NCI-H1105 (cell line): Measurements from ENCODE around the gene CARS2.
"Not testable (repeated sequence)": the region's sequence is repeated elsewhere in the genome, so short reads cannot be mapped to it uniquely, and the experiment has no call there.

Experiments used
- DNase-seq: peaks from one replicate; lab custom pipeline; 2025; lab: John Stamatoyannopoulos, UW

CARS2 gene

GRCh38 chr13:110705826-110706569 is at the start of gene CARS2:
Gene CARS2 (minus strand): TSS chr13:110706116. CDS start chr13:110706093, 23 bp downstream.
- peak; percentile 99 for DNase-seq

GRCh38 chr13:110748271-110748670 is 42.4 kb upstream of the CARS2 start:
- DNase-seq, result no peak

- DNase-seq, result no peak
Observed at GRCh38 chr13:110746438-110746837, 40.5 kb upstream of the CARS2 start.

- no peak for DNase-seq
Observed at GRCh38 chr13:110743687-110744086, 37.8 kb upstream of the CARS2 start.

GRCh38 chr13:110737555-110737954 is 31.6 kb upstream of the CARS2 start:
- no peak for DNase-seq

- no peak for DNase-seq
Observed at GRCh38 chr13:110734561-110734960, 28.6 kb upstream of the CARS2 start.

- DNase-seq, result no peak
Observed at GRCh38 chr13:110731072-110731471, 25.2 kb upstream of the CARS2 start.

GRCh38 chr13:110726726-110727125 is 20.8 kb upstream of the CARS2 start:
- no peak for DNase-seq

- DNase-seq, result not testable (repeated sequence)
Observed at GRCh38 chr13:110726153-110726552, 20.2 kb upstream of the CARS2 start.

GRCh38 chr13:110723598-110723997 is 17.7 kb upstream of the CARS2 start:
- no peak for DNase-seq

- no peak for DNase-seq
Observed at GRCh38 chr13:110722971-110723370, 17.1 kb upstream of the CARS2 start.

- no peak for DNase-seq
Observed at GRCh38 chr13:110719036-110719710, 13.3 kb upstream of the CARS2 start.

- no peak for DNase-seq
Observed at GRCh38 chr13:110716247-110716515, 10.3 kb upstream of the CARS2 start.

- peak; percentile 100 for DNase-seq
Observed at GRCh38 chr13:110715395-110716246, 9.7 kb upstream of the CARS2 start.

GRCh38 chr13:110714797-110715394 is 9.0 kb upstream of the CARS2 start:
- peak; percentile 89 for DNase-seq

- DNase-seq, result peak; percentile 47
Observed at GRCh38 chr13:110713981-110714796, 8.3 kb upstream of the CARS2 start.

- no peak for DNase-seq
Observed at GRCh38 chr13:110713642-110713952, 7.7 kb upstream of the CARS2 start, which contains the start of gene ING1. Gene ING1 (plus strand): TSS chr13:110713700. CDS start chr13:110714150, 450 bp downstream.

GRCh38 chr13:110712849-110713641 is 7.1 kb upstream of the CARS2 start:
- DNase-seq, result peak; percentile 100

- peak; percentile 93 for DNase-seq
Observed at GRCh38 chr13:110712081-110712848, 6.3 kb upstream of the CARS2 start.
